HG02884 (cell line): ENCODE data around the gene ABT1.

Experiments
- ATAC-seq: cut with Tn5 transposase; IDR thresholded peaks from one replicate; pipeline ENCODE4 v1.9.1; 2021; ENCODE audit warnings: mild to moderate bottlenecking, moderate library complexity; ENCODE audit not compliant: unreplicated experiment

The ABT1 gene

GRCh38 chr6:26571592-26572296 is 25.0 kb upstream of the ABT1 start:
- no peak for ATAC-seq

GRCh38 chr6:26575494-26575939 is 21.2 kb upstream of the ABT1 start:
- ATAC-seq, result no peak

GRCh38 chr6:26576407-26576843 is 20.3 kb upstream of the ABT1 start:
- ATAC-seq, result no peak

- ATAC-seq, result no peak
Observed at GRCh38 chr6:26576929-26577719, 19.6 kb upstream of the ABT1 start.

GRCh38 chr6:26577720-26578072 is 19.1 kb upstream of the ABT1 start:
- ATAC-seq, result no peak

- ATAC-seq, result no peak
Observed at GRCh38 chr6:26578279-26578678, 18.5 kb upstream of the ABT1 start.

GRCh38 chr6:26578741-26579140 is 18.0 kb upstream of the ABT1 start:
- no peak for ATAC-seq

GRCh38 chr6:26581164-26581915 is 15.4 kb upstream of the ABT1 start:
- no peak for ATAC-seq

- no peak for ATAC-seq
Observed at GRCh38 chr6:26588965-26589364, 7.8 kb upstream of the ABT1 start.

GRCh38 chr6:26592649-26593048 is 4.1 kb upstream of the ABT1 start:
- ATAC-seq, result no peak

GRCh38 chr6:26593278-26594130 is 3.2 kb upstream of the ABT1 start:
- ATAC-seq, result no peak

GRCh38 chr6:26594131-26594498 is 2.6 kb upstream of the ABT1 start:
- no peak for ATAC-seq

- ATAC-seq, result no peak
Observed at GRCh38 chr6:26594730-26595632, 1.8 kb upstream of the ABT1 start.

- ATAC-seq, result no peak
Observed at GRCh38 chr6:26595669-26596269, 984 bp upstream of the ABT1 start.

GRCh38 chr6:26597389-26597766 is 625 bp downstream of the ABT1 start:
- ATAC-seq, result no peak

GRCh38 chr6:26597821-26598220 is 1.1 kb downstream of the ABT1 start:
- no peak for ATAC-seq

GRCh38 chr6:26598267-26598666 is 1.5 kb downstream of the ABT1 start:
- ATAC-seq, result no peak

- no peak for ATAC-seq
Observed at GRCh38 chr6:26599134-26599533, 2.4 kb downstream of the ABT1 start.

GRCh38 chr6:26599591-26599990 is 2.8 kb downstream of the ABT1 start:
- no peak for ATAC-seq
